BE2C (cell line): ENCODE data around the gene MOB3B.
"Not testable (repeated sequence)": the region's sequence is repeated elsewhere in the genome, so short reads cannot be mapped to it uniquely, and the experiment has no call there.

ENCODE experiments used
- DNase-seq: peaks from one replicate; pipeline ENCODE4 v3.0.0-alpha.2; 2020
- H3K27me3 ChIP-seq: fragments of 250-450 bp; sonication (Bioruptor Pico); 2 replicates; pipeline ENCODE4 v1.5.1; 2020; ENCODE audit warnings: mild to moderate bottlenecking
- H3K36me3 ChIP-seq: fragments of 250-450 bp; sonication (Bioruptor Pico); 2 replicates; pipeline ENCODE4 v1.5.1; 2020; ENCODE audit warnings: mild to moderate bottlenecking
- H3K4me1 ChIP-seq: fragments of 250-450 bp; sonication (Bioruptor Pico); 2 replicates; pipeline ENCODE4 v1.5.1; 2020
- H3K4me3 ChIP-seq: 2 replicates; pipeline ENCODE4 v1.5.1; 2011; ENCODE audit warnings: low read depth, low read length
- H3K9me3 ChIP-seq: fragments of 250-450 bp; sonication (Bioruptor Pico); 2 replicates; pipeline ENCODE4 v1.5.1; 2020
- CTCF ChIP-seq: IDR thresholded peaks from 2 replicates; pipeline ENCODE4 v1.5.1; 2012; ENCODE audit warnings: mild to moderate bottlenecking, low read depth, low read length

Gene MOB3B

DNA sequence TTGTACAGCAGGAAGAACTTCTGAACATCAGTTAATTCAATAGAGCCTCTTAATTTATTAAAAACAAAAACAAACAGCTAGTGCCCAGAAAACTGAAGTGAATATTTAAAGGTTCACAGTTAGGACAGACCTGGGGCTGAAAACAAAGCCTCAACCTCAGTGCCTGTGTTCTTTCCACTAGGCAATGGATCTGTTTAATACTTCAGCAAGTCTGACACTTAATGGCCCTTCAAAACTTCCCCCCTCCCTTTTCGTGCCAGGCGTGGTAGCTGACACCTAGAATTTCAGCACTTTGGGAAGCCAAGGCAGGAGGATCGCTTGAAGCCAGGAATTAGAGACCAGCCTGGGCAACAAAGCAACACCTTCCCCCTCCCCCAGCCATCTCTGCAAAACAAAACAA, 60.1 kb downstream of the MOB3B start:
- no peaks in the 10 kb centered on the region for H3K36me3 ChIP-seq
- no peak for TF ChIP-seq CTCF
- no peaks in the 10 kb centered on the region for H3K27me3 ChIP-seq
- no peaks in the 10 kb centered on the region for H3K9me3 ChIP-seq
- no peaks in the 10 kb centered on the region for H3K4me1 ChIP-seq
- no peak overlapping the region for H3K4me3 ChIP-seq
- DNase-seq: no peak

DNA sequence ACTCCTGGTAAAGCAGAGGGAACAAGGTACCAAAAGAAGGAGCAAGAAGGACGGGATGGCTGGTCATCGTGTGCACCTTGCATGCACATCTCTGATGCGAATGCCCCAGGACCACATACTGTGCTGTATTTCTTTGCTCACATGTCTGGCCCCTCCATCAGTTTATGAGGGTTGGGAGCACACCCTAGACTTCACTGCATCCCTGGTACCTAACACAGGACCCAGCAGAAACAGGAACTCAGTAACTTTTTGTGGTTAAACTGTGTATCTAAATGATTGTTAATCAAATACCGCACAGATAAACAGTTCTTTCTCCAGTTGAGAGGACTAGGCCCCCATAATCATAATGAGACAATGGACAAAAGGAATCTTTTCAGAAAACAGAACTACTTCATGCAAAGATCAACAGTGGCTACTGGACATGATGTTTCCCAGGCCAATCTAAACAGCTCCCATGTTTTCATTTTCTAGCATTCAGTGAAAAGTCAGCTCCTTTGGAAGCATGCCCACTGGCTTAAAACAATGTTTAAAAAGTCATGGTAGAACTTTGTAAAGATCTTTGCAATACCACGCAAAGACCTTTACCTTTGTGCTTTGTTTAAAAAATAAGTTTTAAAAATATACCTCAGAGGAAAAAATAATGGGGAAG, 61.0 kb downstream of the MOB3B start:
- DNase-seq: no peak
- Histone ChIP-seq H3K36me3 (no peaks in the 10 kb centered on the region), H3K27me3 (no peaks in the 10 kb centered on the region), H3K9me3 (no peaks in the 10 kb centered on the region), H3K4me1 (no peaks in the 10 kb centered on the region), H3K4me3 (no peak overlapping the region)
- no peak for TF ChIP-seq CTCF

DNA sequence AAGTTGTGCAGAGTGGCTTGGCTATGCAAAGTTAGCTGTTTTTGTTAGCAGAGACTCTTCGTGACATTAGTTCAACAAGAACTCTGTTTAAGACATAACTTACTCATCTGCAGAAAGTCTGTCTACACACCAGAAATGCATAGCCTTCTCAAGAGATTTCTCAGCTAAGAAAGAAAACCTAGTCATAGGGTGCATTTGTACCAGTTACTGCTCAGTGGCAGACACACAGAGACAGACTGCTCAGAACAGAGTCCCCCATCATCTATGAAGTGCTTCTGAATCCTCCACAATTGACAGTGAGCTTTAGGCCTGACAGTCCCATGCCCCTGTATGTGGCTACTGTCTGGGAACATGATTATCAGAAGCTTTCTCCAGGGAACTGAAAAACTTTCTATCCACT, 61.6 kb downstream of the MOB3B start:
- Histone ChIP-seq H3K4me1 (no peaks in the 10 kb centered on the region), H3K9me3 (no peaks in the 10 kb centered on the region), H3K36me3 (no peaks in the 10 kb centered on the region), H3K4me3 (no peak overlapping the region), H3K27me3 (no peaks in the 10 kb centered on the region)
- TF ChIP-seq CTCF: no peak
- DNase-seq: no peak

DNA sequence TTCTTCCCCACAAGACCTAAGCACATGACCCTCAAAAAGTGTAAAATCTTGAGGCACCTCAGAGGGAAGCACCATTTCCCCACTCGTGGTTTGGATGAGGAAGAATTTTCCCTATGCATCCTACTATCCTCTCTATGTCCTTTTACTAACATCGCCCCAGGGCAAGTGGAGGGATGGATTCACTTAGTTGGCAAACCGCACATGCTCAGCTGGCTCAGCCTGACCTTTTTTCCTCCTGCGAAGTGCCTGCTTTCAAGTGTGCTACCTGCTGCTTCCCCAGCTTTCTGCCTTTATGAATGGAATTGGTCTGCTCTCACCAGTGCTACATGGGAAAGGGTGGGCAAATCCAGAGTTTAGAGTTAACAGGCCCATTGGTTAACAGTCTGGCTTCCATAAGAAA, 62.1 kb downstream of the MOB3B start:
- Histone ChIP-seq H3K9me3 (no peaks in the 10 kb centered on the region), H3K4me1 (no peaks in the 10 kb centered on the region), H3K27me3 (no peaks in the 10 kb centered on the region), H3K36me3 (no peaks in the 10 kb centered on the region), H3K4me3 (no peak overlapping the region)
- TF ChIP-seq CTCF: no peak
- peak; percentile 34 for DNase-seq

DNA sequence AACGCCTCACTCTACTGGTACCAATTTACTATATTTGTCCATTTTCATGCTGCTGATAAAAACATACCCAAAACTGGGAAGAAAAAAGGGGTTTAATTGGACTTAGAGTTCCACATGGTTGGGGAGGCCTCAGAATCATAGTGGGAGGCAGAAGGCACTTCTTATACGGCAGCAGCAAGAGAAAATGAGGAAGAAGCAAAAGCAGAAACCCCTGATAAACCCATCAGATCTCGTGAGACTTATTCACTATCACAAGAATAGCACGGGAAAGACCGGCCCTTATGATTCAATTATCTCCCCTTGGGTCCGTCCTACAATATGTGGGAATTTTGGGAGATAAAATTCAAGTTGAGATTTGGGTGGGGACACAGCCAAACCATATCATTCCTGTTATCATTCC, 63.1 kb downstream of the MOB3B start:
- H3K36me3 ChIP-seq, H3K9me3 ChIP-seq, H3K4me3 ChIP-seq, H3K27me3 ChIP-seq, DNase-seq, H3K4me1 ChIP-seq: not testable (repeated sequence)

DNA sequence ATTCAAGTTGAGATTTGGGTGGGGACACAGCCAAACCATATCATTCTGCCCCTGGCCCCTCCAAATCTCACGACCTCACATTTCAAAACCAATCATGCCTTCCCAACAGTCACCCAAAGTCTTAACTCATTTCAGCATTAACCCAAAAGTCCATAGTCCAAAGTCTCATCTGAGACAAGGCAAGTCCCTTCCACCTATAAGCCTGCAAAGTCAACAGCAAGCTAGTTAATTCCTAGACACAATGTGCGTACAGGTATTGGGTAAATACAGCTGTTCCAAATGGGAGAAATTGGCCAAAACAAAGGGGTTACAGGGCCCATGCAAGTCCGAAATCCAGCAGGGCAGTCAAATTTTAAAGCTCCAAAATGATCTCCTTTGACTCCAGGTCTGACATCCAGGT, 64.7 kb downstream of the MOB3B start:
- not testable (repeated sequence) for H3K9me3 ChIP-seq, H3K4me3 ChIP-seq, H3K27me3 ChIP-seq, H3K36me3 ChIP-seq, H3K4me1 ChIP-seq, DNase-seq

DNA sequence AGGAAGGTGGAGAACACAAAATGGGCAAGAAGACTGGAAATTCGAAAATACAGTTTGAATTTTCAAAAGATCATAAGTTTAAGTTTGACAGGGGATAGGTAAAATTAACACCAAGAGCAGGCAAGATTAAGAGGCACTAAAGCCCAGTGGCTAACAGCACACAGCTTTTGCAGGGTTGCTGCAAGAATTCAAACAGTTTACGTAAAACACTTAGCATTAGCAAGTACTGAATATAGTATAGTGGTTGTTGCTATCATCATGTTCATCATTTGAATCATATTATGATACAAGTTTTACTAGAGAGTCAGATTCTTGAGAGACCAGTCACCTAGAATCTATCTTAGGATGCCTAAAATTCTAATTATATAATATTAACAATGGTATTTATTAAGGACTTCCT, 66.8 kb downstream of the MOB3B start:
- no peaks in the 10 kb centered on the region for H3K36me3 ChIP-seq
- DNase-seq: no peak
- H3K27me3 ChIP-seq: no peaks in the 10 kb centered on the region
- H3K9me3 ChIP-seq: no peaks in the 10 kb centered on the region
- no peaks in the 10 kb centered on the region for H3K4me1 ChIP-seq
- no peak overlapping the region for H3K4me3 ChIP-seq
- TF ChIP-seq CTCF: no peak
